Prostate gland (tissue), 2 donors: Measurements from ENCODE around the gene RALGPS2. TPM values are rescaled to one million over a fixed set of nuclear protein-coding genes. Genes with fewer than 3 reads are reported as not detected.

Experiments used
- DNase-seq: peaks from one replicate; pipeline ENCODE4 v3.0.0-alpha.2; 2019; ENCODE audit warnings: low spot score
- H3K27ac ChIP-seq, 2 donors: fragments of 200-600 bp; sonication (generic); 2 replicates each; pipeline ENCODE4 v1.5.1; 2017 to 2019
- H3K27me3 ChIP-seq: fragments of 200-600 bp; sonication (generic); replicated peaks from 2 replicates; pipeline ENCODE4 v1.5.1; 2019; ENCODE audit not compliant: insufficient read depth
- H3K36me3 ChIP-seq, 2 donors: fragments of 200-600 bp; sonication (generic); 1 replicate in 1 of 2; 2 replicates in 1 of 2; pipeline versions ENCODE4 v1.5.1 to v1.8.1; 2017 to 2019
- H3K4me1 ChIP-seq: fragments of 200-600 bp; sonication (generic); replicated peaks from 2 replicates; pipeline ENCODE4 v1.5.1; 2019
- H3K4me3 ChIP-seq, 2 donors: fragments of 200-600 bp; sonication (generic); 2 replicates each; pipeline ENCODE4 v1.5.1; 2017 to 2019
- H3K9me3 ChIP-seq: fragments of 200-600 bp; sonication (generic); 2 replicates; pipeline ENCODE4 v1.5.1; 2017
- POLR2A ChIP-seq: fragments of 450-650 bp; IDR thresholded peaks from one replicate; pipeline ENCODE4 v1.6.1; 2016; ENCODE audit warnings: antibody characterized with exemption, mild to moderate bottlenecking
- POLR2AphosphoS5 ChIP-seq: sonication (generic); formaldehyde crosslinking; IDR thresholded peaks from one replicate; pipeline ENCODE4 v1.6.1; 2017; ENCODE audit warnings: antibody characterized with exemption
- WGBS: methylation state at CpG from one replicate; pipeline ENCODE4 v1.1.5; 2018; 5-methylcytosine and 5-hydroxymethylcytosine counted together
- intact Hi-C: fragments of 100-400 bp; cut with DNase I; formaldehyde crosslinking; loops from one replicate; pipeline ENCODE4 v1.14.2; 2022
- total RNA-seq, 2 donors: library from RNA; depleted of rRNA; stranded (reverse); fragments of >200 nt; gene quantifications; one replicate each; pipeline ENCODE4 v1.1.0, GENCODE V29; 2016
- TF ChIP-seq, protein P1 (sequence below), 4 experiments: fragments of 200-600 bp in 2 of 4; fragments of 450-650 bp in 2 of 4; sonication (generic) in 2 of 4; IDR thresholded peaks; 1 replicate in 3 of 4; 2 replicates in 1 of 4; pipeline ENCODE4 v1.5.1; 2016 to 2019; ENCODE audit warnings: antibody characterized with exemption in 4 of 4, mild to moderate bottlenecking in 2 of 4, moderate library complexity in 2 of 4

Gene RALGPS2
- total RNA-seq, 2 donors from 2014 or later = 25.6 to 26.2 TPM

DNA sequence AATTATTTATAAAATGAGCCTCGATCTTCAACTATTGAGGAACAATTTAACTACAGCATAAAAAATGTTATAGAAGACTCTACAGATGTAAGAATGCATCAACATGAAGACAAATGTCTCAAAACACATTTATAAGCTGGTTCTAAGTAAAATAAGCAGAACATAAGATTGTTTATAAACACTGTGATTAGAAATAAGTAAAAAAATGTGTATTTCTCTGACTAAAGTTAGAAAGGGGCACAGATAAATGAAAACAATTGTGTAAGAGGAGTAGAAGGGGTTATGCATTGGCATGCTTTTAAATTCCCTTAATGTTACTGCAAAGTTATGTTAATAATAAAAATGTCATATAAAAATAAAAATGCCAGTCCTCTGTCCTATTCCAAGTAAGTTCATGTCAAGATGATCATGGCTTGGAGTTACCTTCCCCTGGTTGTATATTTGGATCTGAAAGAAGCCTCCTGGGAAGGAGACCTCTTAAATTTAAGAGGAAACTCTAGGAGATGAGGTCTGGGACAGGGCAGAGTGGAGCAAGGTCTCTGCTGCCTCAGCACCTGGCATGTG, 230.4 kb downstream of the RALGPS2 start:
- 16% methylated on average over 1 of the region's 1 CpG for WGBS
- Histone ChIP-seq H3K9me3 (no peaks in the 10 kb centered on the region), H3K4me1 (no peaks in the 10 kb centered on the region), H3K27ac (no peak overlapping the region), H3K27me3 (no peaks in the 10 kb centered on the region), H3K4me3 (no peak overlapping the region), H3K36me3 (no peaks in the 10 kb centered on the region)
- TF ChIP-seq POLR2AphosphoS5 (peak; percentile 17), POLR2A (no peak)
- TF ChIP-seq, protein P1, sequence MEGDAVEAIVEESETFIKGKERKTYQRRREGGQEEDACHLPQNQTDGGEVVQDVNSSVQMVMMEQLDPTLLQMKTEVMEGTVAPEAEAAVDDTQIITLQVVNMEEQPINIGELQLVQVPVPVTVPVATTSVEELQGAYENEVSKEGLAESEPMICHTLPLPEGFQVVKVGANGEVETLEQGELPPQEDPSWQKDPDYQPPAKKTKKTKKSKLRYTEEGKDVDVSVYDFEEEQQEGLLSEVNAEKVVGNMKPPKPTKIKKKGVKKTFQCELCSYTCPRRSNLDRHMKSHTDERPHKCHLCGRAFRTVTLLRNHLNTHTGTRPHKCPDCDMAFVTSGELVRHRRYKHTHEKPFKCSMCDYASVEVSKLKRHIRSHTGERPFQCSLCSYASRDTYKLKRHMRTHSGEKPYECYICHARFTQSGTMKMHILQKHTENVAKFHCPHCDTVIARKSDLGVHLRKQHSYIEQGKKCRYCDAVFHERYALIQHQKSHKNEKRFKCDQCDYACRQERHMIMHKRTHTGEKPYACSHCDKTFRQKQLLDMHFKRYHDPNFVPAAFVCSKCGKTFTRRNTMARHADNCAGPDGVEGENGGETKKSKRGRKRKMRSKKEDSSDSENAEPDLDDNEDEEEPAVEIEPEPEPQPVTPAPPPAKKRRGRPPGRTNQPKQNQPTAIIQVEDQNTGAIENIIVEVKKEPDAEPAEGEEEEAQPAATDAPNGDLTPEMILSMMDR (IDR thresholded peaks at IDR 0.05) = no peak
- intact Hi-C loops = no loop called here
- DNase-seq = no peak

- Histone ChIP-seq H3K9me3 (no peaks in the 10 kb centered on the region), H3K4me1 (no peaks in the 10 kb centered on the region), H3K27ac (no peak overlapping the region), H3K36me3 (no peaks in the 10 kb centered on the region), H3K27me3 (no peaks in the 10 kb centered on the region), H3K4me3 (no peak overlapping the region)
- no peak for TF ChIP-seq POLR2A
- intact Hi-C loops = no loop called here
- DNase-seq = no peak
- WGBS = 92% methylated on average over 9 of the region's 9 CpGs
These were observed 233.4 kb downstream of the RALGPS2 start for GRCh38 chr1:178958491-178958890.

DNA sequence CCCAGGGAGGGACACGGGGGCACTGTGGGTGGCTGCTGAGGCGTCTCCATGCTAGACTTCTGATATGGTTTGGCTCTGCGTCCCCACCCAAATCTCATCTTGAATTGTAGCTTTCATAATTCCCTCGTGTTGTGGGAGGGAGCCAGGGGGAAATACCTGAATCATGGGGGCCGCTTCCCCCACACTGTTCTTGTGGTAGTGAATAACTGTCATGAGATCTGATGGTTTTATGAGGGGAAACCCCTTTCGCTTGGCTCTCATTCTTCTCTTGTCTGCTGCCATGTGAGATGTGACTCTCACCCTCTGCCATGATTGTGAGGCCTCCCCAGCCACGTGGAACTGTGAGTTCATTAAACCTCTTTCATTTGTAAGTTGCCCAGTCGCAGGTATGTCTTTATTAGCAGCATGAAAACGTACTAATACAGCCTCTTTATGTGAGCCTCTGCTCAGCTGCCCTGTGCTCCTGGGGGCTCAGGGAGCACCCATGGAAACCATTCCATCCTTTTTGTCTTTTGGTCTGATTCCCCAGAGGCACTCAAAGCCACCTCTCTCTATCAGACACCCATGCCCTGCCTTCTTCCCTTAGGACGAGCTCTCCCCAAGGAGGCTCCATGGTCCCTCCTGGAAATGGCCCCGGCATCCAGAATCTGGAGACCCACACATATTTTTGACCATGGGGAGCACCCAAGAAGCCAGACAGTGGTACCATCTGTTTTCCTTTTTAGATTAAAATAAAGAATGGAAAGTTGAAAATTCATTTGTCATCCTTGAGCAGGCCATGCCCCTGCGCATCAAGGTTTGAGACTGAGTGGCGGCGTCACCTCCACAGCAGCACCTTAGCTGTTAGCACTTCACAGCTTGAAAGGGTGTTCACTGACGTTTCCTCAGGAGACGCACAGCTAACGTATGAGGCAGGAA, 234.8 kb downstream of the RALGPS2 start:
- no peak for TF ChIP-seq POLR2A
- TF ChIP-seq POLR2AphosphoS5 = no peak
- TF ChIP-seq, protein P1 (IDR thresholded peaks at IDR 0.05) = no peak
- intact Hi-C loops = no loop called here
- Histone ChIP-seq H3K9me3 (no peaks in the 10 kb centered on the region), H3K27ac (no peak overlapping the region), H3K4me3 (no peak overlapping the region), H3K36me3 (no peaks in the 10 kb centered on the region), H3K27me3 (no peaks in the 10 kb centered on the region), H3K4me1 (no peaks in the 10 kb centered on the region)
- 88% methylated on average over 17 of the region's 17 CpGs for WGBS
- no peak for DNase-seq

- Histone ChIP-seq H3K4me1 (no peaks in the 10 kb centered on the region), H3K4me3 (no peak overlapping the region), H3K36me3 (no peaks in the 10 kb centered on the region), H3K27me3 (no peaks in the 10 kb centered on the region), H3K27ac (no peak overlapping the region), H3K9me3 (no peaks in the 10 kb centered on the region)
- WGBS = 74% methylated on average over 9 of the region's 9 CpGs
- TF ChIP-seq POLR2AphosphoS5 (no peak), POLR2A (no peak)
- TF ChIP-seq, protein P1 (IDR thresholded peaks at IDR 0.05) = no peak
- no peak for DNase-seq
- intact Hi-C loops = no loop called here
These were observed 235.6 kb downstream of the RALGPS2 start for GRCh38 chr1:178960482-178961240.

- TF ChIP-seq, protein P1 (IDR thresholded peaks at IDR 0.05) = no peak
- TF ChIP-seq POLR2A (no peak), POLR2AphosphoS5 (no peak)
- no peak for DNase-seq
- 89% methylated on average over 4 of the region's 4 CpGs for WGBS
These were observed 236.3 kb downstream of the RALGPS2 start for GRCh38 chr1:178961331-178961730.

More at GRCh38 chr1:178961331-178961730, 236.3 kb downstream of the RALGPS2 start:
- intact Hi-C loops = no loop called here
- H3K4me1 ChIP-seq = no peaks in the 10 kb centered on the region
- H3K9me3 ChIP-seq = no peaks in the 10 kb centered on the region
- H3K4me3 ChIP-seq = no peak overlapping the region
- no peak overlapping the region for H3K27ac ChIP-seq
- no peaks in the 10 kb centered on the region for H3K27me3 ChIP-seq
- H3K36me3 ChIP-seq = no peaks in the 10 kb centered on the region
